GM23338 (cell line): ENCODE measurements around the gene ZFP90. TPM values are rescaled to one million over a fixed set of nuclear protein-coding genes. Genes with fewer than 3 reads are reported as not detected.

Source experiments
- ATAC-seq: fragments of 200-7000 bp; cut with Tn5 transposase; 3 replicates; pipeline ENCODE4 v1.9.1; 2020
- DNase-seq: peaks from one replicate; pipeline ENCODE4 v3.0.0-alpha.2; 2015; ENCODE audit warnings: low spot score
- H2AFZ ChIP-seq: fragments of 200-600 bp; sonication (generic); 2 replicates; pipeline ENCODE4 v1.8.0; 2016; ENCODE audit warnings: antibody characterized with exemption, mild to moderate bottlenecking, moderate library complexity
- H3F3A ChIP-seq: fragments of 200-600 bp; sonication (generic); replicated peaks from 2 replicates; pipeline ENCODE4 v1.8.0; 2017; ENCODE audit warnings: antibody characterized with exemption, mixed run types, low read depth
- H3K27ac ChIP-seq: fragments of 200-600 bp; sonication (generic); 2 replicates; pipeline ENCODE4 v1.6.1; 2016; ENCODE audit warnings: low read depth
- H3K27me3 ChIP-seq: fragments of 200-600 bp; sonication (generic); 2 replicates; pipeline ENCODE4 v1.8.0; 2016; ENCODE audit warnings: mild to moderate bottlenecking, mixed run types, moderate library complexity; ENCODE audit not compliant: insufficient read depth
- H3K36me3 ChIP-seq: fragments of 200-600 bp; sonication (generic); 2 replicates; pipeline ENCODE4 v1.8.0; 2016; ENCODE audit warnings: mild to moderate bottlenecking; ENCODE audit not compliant: insufficient read depth
- H3K4me1 ChIP-seq: fragments of 200-600 bp; sonication (generic); 2 replicates; pipeline ENCODE4 v1.8.0; 2016; ENCODE audit warnings: mild to moderate bottlenecking, moderate library complexity; ENCODE audit not compliant: insufficient read depth
- H3K4me2 ChIP-seq: fragments of 200-600 bp; sonication (generic); 2 replicates; pipeline ENCODE4 v1.7.1; 2017; ENCODE audit warnings: mixed run types
- H3K4me3 ChIP-seq: fragments of 200-600 bp; sonication (generic); 2 replicates; pipeline ENCODE4 v1.6.1; 2016; ENCODE audit warnings: mixed run types
- H3K79me2 ChIP-seq: fragments of 200-600 bp; sonication (generic); replicated peaks from 2 replicates; pipeline ENCODE4 v1.8.0; 2017; ENCODE audit warnings: mild to moderate bottlenecking; ENCODE audit not compliant: insufficient read depth
- H3K9me2 ChIP-seq: fragments of 200-600 bp; sonication (generic); 2 replicates; pipeline ENCODE4 v1.8.0; 2017; ENCODE audit not compliant: insufficient read depth
- H4K20me1 ChIP-seq: fragments of 200-600 bp; sonication (generic); replicated peaks from 2 replicates; pipeline ENCODE4 v1.8.0; 2017; ENCODE audit warnings: mild to moderate bottlenecking; ENCODE audit not compliant: insufficient read depth
- H3K27ac Mint-ChIP-seq: 2 replicates; pipeline ENCODE4 v1.8.0; 2020; ENCODE audit warnings: inconsistent platforms, mild to moderate bottlenecking, moderate library complexity, mixed read lengths
- H3K27me3 Mint-ChIP-seq: 3 replicates; pipeline ENCODE4 v1.8.0; 2022; ENCODE audit warnings: low read depth, mild to moderate bottlenecking, moderate library complexity, mixed read lengths, inconsistent platforms; ENCODE audit not compliant: insufficient read depth, poor library complexity
- H3K36me3 Mint-ChIP-seq: 3 replicates; pipeline ENCODE4 v1.8.0; 2021; ENCODE audit warnings: low read depth, mild to moderate bottlenecking, inconsistent platforms, moderate library complexity, mixed read lengths
- H3K4me1 Mint-ChIP-seq: 3 replicates; pipeline ENCODE4 v1.8.0; 2020; ENCODE audit warnings: mild to moderate bottlenecking, inconsistent platforms, mixed read lengths
- H3K4me3 Mint-ChIP-seq: 3 replicates; pipeline ENCODE4 v1.8.0; 2021; ENCODE audit warnings: moderate library complexity, mild to moderate bottlenecking, inconsistent platforms, mixed read lengths
- H3K9me3 Mint-ChIP-seq: 3 replicates; pipeline ENCODE4 v1.8.0; 2020; ENCODE audit warnings: moderate library complexity, mild to moderate bottlenecking, inconsistent platforms, mixed read lengths
- POLR2AphosphoS5 ChIP-seq: IDR thresholded peaks from 2 replicates; pipeline ENCODE4 v1.6.1; 2016; ENCODE audit warnings: antibody characterized with exemption, low read depth
- polyA plus RNA-seq: library from polyadenylated mRNA; unstranded; fragments of >200 nt; fragmentation: Nextera tagmentation; extraction: Ambion mirVana; gene quantifications from 2 replicates; pipeline ENCODE4 v1.2.1, GENCODE V29; 2016
- total RNA-seq: library from RNA; depleted of rRNA; stranded (reverse); fragments of >200 nt; shearing (Covaris generic); gene quantifications from 2 replicates; pipeline ENCODE4 v1.2.3, GENCODE V29; 2014
- TF ChIP-seq, protein P1 (sequence below): fragments of 250-450 bp; sonication (Bioruptor Pico); IDR thresholded peaks from 2 replicates; pipeline ENCODE4 v1.5.0; 2020; ENCODE audit warnings: mild to moderate bottlenecking, moderate library complexity
- TF ChIP-seq, protein P2 (sequence below), 2 experiments: fragments of 200-600 bp in 1 of 2; sonication (generic) in 1 of 2; conservative IDR thresholded peaks; 2 replicates each; pipeline versions ENCODE4 v1.5.1 to v1.6.1; 2016 to 2017; ENCODE audit warnings: antibody characterized with exemption in 2 of 2, low read depth in 2 of 2, mild to moderate bottlenecking in 2 of 2, moderate library complexity in 1 of 2

ZFP90 gene
- total and polyA plus RNA-seq, 2 experiments from 2014 or later: 12.8 to 14.6 TPM

DNA sequence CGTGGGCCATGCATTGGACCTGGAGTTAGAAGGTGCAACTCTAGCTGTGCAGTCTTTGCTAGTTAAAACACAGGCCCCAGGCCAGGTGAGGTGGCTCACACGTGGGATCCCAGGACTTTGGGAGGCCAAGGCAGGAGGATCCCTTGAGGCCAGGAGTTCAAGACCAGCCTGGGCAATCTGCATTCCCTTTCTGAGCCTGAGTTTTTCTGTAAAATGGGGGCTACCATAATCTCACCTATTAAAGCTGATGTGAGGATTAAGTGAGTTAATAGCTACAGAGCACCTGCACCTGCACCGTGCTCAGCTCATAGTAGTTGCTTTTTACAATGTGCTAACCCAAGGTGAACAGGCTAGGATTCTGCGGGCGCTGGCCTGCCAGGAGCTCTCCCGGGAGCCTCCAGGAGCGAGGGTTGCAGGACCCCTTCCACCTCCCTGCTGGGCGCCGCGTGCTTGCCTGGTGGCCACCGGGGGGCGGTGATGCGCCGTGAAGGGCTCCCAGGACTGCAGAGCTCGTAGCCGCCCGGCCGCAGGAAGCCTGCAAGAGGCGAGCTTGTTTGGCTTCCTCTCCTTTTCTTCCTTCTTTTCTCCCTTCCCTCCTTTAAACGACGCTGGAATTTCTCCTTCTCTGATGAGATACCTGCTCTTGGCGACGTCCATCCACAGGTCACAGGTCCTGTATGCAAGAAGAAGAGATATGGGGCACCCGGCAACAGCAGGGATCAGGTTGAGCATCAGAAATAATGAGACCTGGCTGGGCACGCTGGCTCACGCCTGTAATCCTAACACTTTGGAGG, 51.3 kb downstream of the ZFP90 start (continued):
- TF ChIP-seq, protein P1, sequence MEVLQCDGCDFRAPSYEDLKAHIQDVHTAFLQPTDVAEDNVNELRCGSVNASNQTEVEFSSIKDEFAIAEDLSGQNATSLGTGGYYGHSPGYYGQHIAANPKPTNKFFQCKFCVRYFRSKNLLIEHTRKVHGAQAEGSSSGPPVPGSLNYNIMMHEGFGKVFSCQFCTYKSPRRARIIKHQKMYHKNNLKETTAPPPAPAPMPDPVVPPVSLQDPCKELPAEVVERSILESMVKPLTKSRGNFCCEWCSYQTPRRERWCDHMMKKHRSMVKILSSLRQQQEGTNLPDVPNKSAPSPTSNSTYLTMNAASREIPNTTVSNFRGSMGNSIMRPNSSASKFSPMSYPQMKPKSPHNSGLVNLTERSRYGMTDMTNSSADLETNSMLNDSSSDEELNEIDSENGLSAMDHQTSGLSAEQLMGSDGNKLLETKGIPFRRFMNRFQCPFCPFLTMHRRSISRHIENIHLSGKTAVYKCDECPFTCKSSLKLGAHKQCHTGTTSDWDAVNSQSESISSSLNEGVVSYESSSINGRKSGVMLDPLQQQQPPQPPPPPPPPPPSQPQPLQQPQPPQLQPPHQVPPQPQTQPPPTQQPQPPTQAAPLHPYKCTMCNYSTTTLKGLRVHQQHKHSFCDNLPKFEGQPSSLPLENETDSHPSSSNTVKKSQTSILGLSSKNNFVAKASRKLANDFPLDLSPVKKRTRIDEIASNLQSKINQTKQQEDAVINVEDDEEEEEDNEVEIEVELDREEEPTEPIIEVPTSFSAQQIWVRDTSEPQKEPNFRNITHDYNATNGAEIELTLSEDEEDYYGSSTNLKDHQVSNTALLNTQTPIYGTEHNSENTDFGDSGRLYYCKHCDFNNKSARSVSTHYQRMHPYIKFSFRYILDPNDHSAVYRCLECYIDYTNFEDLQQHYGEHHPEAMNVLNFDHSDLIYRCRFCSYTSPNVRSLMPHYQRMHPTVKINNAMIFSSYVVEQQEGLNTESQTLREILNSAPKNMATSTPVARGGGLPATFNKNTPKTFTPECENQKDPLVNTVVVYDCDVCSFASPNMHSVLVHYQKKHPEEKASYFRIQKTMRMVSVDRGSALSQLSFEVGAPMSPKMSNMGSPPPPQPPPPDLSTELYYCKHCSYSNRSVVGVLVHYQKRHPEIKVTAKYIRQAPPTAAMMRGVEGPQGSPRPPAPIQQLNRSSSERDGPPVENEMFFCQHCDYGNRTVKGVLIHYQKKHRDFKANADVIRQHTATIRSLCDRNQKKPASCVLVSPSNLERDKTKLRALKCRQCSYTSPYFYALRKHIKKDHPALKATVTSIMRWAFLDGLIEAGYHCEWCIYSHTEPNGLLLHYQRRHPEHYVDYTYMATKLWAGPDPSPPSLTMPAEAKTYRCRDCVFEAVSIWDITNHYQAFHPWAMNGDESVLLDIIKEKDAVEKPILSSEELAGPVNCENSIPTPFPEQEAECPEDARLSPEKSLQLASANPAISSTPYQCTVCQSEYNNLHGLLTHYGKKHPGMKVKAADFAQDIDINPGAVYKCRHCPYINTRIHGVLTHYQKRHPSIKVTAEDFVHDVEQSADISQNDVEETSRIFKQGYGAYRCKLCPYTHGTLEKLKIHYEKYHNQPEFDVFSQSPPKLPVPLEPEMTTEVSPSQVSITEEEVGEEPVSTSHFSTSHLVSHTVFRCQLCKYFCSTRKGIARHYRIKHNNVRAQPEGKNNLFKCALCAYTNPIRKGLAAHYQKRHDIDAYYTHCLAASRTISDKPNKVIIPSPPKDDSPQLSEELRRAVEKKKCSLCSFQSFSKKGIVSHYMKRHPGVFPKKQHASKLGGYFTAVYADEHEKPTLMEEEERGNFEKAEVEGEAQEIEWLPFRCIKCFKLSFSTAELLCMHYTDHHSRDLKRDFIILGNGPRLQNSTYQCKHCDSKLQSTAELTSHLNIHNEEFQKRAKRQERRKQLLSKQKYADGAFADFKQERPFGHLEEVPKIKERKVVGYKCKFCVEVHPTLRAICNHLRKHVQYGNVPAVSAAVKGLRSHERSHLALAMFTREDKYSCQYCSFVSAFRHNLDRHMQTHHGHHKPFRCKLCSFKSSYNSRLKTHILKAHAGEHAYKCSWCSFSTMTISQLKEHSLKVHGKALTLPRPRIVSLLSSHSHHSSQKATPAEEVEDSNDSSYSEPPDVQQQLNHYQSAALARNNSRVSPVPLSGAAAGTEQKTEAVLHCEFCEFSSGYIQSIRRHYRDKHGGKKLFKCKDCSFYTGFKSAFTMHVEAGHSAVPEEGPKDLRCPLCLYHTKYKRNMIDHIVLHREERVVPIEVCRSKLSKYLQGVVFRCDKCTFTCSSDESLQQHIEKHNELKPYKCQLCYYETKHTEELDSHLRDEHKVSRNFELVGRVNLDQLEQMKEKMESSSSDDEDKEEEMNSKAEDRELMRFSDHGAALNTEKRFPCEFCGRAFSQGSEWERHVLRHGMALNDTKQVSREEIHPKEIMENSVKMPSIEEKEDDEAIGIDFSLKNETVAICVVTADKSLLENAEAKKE (CRISPR knock-in tag): no peak

DNA sequence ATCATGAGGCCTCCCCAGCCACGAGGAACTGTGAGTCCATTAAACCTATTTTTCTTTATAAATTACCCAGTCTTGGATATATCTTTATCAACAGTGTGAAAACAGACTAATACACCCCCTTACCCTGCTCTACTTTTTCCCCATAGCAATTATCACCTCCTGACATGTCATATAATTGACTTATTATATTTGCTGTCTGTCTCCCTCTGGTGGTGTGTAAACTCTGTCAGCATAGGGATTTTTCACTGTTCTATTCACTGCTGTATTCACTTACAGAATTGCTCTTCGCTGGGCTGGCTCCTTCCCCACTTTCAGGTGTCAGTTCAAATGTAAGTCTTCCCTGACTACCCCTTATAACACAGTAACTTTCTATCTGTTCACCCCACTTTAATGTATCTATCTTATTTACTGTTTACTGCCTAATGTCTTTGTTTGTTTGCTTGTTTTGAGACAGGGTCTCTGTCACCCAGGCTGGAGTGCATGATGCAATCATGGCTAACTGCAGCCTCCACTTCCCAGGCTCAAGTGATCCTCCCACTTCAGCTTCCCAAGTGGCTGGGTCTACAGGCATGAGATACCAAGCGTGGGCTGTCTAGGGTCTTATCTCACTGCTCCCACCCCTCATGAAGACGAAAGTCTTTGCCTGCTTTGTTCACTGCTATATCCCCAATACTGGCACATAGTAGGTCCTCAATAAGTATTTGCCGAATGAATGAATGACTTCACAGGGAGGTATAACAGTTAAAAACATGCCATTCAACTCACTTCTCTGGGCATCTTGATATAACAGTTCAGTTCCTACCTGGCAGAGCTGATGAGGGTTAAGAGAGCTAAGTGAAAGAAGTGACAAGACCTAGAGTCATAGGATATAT, 53.6 kb downstream of the ZFP90 start:
- TF ChIP-seq, protein P2, sequence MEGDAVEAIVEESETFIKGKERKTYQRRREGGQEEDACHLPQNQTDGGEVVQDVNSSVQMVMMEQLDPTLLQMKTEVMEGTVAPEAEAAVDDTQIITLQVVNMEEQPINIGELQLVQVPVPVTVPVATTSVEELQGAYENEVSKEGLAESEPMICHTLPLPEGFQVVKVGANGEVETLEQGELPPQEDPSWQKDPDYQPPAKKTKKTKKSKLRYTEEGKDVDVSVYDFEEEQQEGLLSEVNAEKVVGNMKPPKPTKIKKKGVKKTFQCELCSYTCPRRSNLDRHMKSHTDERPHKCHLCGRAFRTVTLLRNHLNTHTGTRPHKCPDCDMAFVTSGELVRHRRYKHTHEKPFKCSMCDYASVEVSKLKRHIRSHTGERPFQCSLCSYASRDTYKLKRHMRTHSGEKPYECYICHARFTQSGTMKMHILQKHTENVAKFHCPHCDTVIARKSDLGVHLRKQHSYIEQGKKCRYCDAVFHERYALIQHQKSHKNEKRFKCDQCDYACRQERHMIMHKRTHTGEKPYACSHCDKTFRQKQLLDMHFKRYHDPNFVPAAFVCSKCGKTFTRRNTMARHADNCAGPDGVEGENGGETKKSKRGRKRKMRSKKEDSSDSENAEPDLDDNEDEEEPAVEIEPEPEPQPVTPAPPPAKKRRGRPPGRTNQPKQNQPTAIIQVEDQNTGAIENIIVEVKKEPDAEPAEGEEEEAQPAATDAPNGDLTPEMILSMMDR (conservative IDR thresholded peaks at IDR 0.05; ENCODE audit: low read depth in 2 of 2): peak; percentile 43 to 65
- TF ChIP-seq POLR2AphosphoS5: no peak
- Mint-ChIP-seq H3K27ac (no peak overlapping the region), H3K4me3 (no peak overlapping the region), H3K27me3 (peaks cover 2% of the 10 kb centered on the region), H3K9me3 (peaks cover 26% of the 10 kb centered on the region; the same call in 2 of the 3 replicates), H3K36me3 (peaks cover 19% of the 10 kb centered on the region; the same call in 2 of the 3 replicates), H3K4me1 (peaks cover 7% of the 10 kb centered on the region)
- ATAC-seq: no peak
- Histone ChIP-seq H3K4me2 (no peak overlapping the region), H3K9me2 (0 out of 2 replicates have a peak, but pooled peaks cover 5% of the 10 kb centered on the region), H3F3A (peaks cover 9% of the 10 kb centered on the region; the same call in 1 of the 2 replicates), H3K79me2 (no peaks in the 10 kb centered on the region), H3K4me1 (no peaks in the 10 kb centered on the region; the same call in 1 of the 2 replicates), H4K20me1 (no peaks in the 10 kb centered on the region), H3K4me3 (no peak overlapping the region), H3K27ac (no peak overlapping the region), H3K27me3 (no peaks in the 10 kb centered on the region), H3K36me3 (no peaks in the 10 kb centered on the region), H2AFZ (peak overlapping the region; percentile 45; the same call in 1 of the 2 replicates)
- DNase-seq: peak; percentile 50
